ENCODE measurements around the gene TUBGCP6. TPM values are rescaled to one million over a fixed set of nuclear protein-coding genes. Genes with fewer than 3 reads are reported as not detected.

The TUBGCP6 gene
- total and polyA plus RNA-seq, 10 of the 15 experiments (the other 5 are each of a cell fraction or from before 2014, with no cell fraction given) = 0.74 to 41.4 (median 19.4) TPM

GRCh38 chr22:50287731-50288130 lies 42.9 kb upstream of the TUBGCP6 start:
- Histone ChIP-seq H2AFZ (ENCODE audit: control insufficient read depth, low read depth, low read length) (no peak overlapping the region), H3K27ac (ENCODE audit: control insufficient read depth, insufficient read depth) (no peak overlapping the region), H3K4me1 (ENCODE audit: control insufficient read depth, insufficient read depth, low read length) (peaks cover 11% of the 10 kb centered on the region), H3K4me2 (ENCODE audit: control insufficient read depth, insufficient read depth) (no peak overlapping the region), H3K9ac (ENCODE audit: control insufficient read depth, insufficient read depth, low read length) (no peak overlapping the region), H3K9me3 (replicated peaks; ENCODE audit: control insufficient read depth, insufficient read depth, low read length) (no peaks in the 10 kb centered on the region), H3K36me3 (ENCODE audit: control insufficient read depth in 2 of 2, insufficient read depth in 2 of 2, low read length in 1 of 2) (peaks cover 10 to 46% of the 10 kb centered on the region in 2 experiments; a peak in 3 of 4 replicates), H3K4me3 (no peak overlapping the region), H3K79me2 (ENCODE audit: control insufficient read depth, insufficient read depth, low read length) (peaks cover 17% of the 10 kb centered on the region), H4K20me1 (ENCODE audit: control insufficient read depth, insufficient read depth) (no peaks in the 10 kb centered on the region; the same call in none of the 2 replicates), H3K27me3 (replicated peaks in 1 of 2; ENCODE audit: control insufficient read depth in 2 of 2, insufficient read depth in 2 of 2, low read length in 1 of 2) (no peaks in the 10 kb centered on the region)
- no TSS peak for BruUV-seq (replicated peaks)
- ChIA-PET SMC1A (ENCODE audit: uncharacterized antibody, unreplicated experiment) (no interaction called here), POLR2A (no interaction called here), RAD21 (ENCODE audit: unreplicated experiment) (no interaction called here), CTCF (no interaction called here)
- in situ Hi-C loops (cut with MboI) (no loop called here), intact Hi-C loops (cut with micrococcal nuclease; ENCODE audit: unreplicated experiment) (no loop called here)
- no peak for FAIRE-seq
- 92% methylated on average over 17 of the region's 31 CpGs for WGBS (ENCODE audit: insufficient coverage, insufficient replicate concordance, low lambda C conversion rate, missing lambda C conversion rate)
- ATAC-seq = no peak
- no peak for DNase-seq (ENCODE audit: low read depth, low spot score)
- TF ChIP-seq TCF12 (IDR thresholded peaks at IDR 0.05; ENCODE audit: low read depth, low read length) (no peak), HDGF (IDR thresholded peaks at IDR 0.05) (no peak), YBX1 (IDR thresholded peaks at IDR 0.05) (no peak), E2F8 (IDR thresholded peaks at IDR 0.05; ENCODE audit: low read depth, partially characterized antibody) (no peak), ASH2L (IDR thresholded peaks at IDR 0.05; ENCODE audit: borderline replicate concordance, low read depth) (no peak)
- TF ChIP-seq, protein P1, sequence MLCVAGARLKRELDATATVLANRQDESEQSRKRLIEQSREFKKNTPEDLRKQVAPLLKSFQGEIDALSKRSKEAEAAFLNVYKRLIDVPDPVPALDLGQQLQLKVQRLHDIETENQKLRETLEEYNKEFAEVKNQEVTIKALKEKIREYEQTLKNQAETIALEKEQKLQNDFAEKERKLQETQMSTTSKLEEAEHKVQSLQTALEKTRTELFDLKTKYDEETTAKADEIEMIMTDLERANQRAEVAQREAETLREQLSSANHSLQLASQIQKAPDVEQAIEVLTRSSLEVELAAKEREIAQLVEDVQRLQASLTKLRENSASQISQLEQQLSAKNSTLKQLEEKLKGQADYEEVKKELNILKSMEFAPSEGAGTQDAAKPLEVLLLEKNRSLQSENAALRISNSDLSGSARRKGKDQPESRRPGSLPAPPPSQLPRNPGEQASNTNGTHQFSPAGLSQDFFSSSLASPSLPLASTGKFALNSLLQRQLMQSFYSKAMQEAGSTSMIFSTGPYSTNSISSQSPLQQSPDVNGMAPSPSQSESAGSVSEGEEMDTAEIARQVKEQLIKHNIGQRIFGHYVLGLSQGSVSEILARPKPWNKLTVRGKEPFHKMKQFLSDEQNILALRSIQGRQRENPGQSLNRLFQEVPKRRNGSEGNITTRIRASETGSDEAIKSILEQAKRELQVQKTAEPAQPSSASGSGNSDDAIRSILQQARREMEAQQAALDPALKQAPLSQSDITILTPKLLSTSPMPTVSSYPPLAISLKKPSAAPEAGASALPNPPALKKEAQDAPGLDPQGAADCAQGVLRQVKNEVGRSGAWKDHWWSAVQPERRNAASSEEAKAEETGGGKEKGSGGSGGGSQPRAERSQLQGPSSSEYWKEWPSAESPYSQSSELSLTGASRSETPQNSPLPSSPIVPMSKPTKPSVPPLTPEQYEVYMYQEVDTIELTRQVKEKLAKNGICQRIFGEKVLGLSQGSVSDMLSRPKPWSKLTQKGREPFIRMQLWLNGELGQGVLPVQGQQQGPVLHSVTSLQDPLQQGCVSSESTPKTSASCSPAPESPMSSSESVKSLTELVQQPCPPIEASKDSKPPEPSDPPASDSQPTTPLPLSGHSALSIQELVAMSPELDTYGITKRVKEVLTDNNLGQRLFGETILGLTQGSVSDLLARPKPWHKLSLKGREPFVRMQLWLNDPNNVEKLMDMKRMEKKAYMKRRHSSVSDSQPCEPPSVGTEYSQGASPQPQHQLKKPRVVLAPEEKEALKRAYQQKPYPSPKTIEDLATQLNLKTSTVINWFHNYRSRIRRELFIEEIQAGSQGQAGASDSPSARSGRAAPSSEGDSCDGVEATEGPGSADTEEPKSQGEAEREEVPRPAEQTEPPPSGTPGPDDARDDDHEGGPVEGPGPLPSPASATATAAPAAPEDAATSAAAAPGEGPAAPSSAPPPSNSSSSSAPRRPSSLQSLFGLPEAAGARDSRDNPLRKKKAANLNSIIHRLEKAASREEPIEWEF (IDR thresholded peaks at IDR 0.05; ENCODE audit: insufficient replicate concordance, low read depth, low read length) = no peak
- TF ChIP-seq, protein P2, sequence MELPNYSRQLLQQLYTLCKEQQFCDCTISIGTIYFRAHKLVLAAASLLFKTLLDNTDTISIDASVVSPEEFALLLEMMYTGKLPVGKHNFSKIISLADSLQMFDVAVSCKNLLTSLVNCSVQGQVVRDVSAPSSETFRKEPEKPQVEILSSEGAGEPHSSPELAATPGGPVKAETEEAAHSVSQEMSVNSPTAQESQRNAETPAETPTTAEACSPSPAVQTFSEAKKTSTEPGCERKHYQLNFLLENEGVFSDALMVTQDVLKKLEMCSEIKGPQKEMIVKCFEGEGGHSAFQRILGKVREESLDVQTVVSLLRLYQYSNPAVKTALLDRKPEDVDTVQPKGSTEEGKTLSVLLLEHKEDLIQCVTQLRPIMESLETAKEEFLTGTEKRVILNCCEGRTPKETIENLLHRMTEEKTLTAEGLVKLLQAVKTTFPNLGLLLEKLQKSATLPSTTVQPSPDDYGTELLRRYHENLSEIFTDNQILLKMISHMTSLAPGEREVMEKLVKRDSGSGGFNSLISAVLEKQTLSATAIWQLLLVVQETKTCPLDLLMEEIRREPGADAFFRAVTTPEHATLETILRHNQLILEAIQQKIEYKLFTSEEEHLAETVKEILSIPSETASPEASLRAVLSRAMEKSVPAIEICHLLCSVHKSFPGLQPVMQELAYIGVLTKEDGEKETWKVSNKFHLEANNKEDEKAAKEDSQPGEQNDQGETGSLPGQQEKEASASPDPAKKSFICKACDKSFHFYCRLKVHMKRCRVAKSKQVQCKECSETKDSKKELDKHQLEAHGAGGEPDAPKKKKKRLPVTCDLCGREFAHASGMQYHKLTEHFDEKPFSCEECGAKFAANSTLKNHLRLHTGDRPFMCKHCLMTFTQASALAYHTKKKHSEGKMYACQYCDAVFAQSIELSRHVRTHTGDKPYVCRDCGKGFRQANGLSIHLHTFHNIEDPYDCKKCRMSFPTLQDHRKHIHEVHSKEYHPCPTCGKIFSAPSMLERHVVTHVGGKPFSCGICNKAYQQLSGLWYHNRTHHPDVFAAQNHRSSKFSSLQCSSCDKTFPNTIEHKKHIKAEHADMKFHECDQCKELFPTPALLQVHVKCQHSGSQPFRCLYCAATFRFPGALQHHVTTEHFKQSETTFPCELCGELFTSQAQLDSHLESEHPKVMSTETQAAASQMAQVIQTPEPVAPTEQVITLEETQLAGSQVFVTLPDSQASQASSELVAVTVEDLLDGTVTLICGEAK (IDR thresholded peaks at IDR 0.05; ENCODE audit: borderline replicate concordance) = no peak
- TF ChIP-seq, protein P3, sequence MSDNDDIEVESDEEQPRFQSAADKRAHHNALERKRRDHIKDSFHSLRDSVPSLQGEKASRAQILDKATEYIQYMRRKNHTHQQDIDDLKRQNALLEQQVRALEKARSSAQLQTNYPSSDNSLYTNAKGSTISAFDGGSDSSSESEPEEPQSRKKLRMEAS (IDR thresholded peaks at IDR 0.05; ENCODE audit: low read depth, low read length) = no peak
